Liver (tissue), 9 donors: ENCODE results near the gene DCN. TPM values are rescaled to one million over a fixed set of nuclear protein-coding genes. Genes with fewer than 3 reads are reported as not detected.

Experiments
- DNase-seq: peaks from one replicate; pipeline ENCODE4 v3.0.0-alpha.2; 2017; ENCODE audit warnings: low spot score
- H3K27ac ChIP-seq, 2 donors: one replicate each; pipeline ENCODE4 v1.7.0; 2013; ENCODE audit warnings: inconsistent platforms in 2 of 2, low read length in 2 of 2, control low read depth in 1 of 2, low read depth in 1 of 2, mild to moderate bottlenecking in 1 of 2
- H3K27me3 ChIP-seq, 4 donors: one replicate each; pipeline versions ENCODE4 v1.6.1 to v1.7.0; 2013; ENCODE audit warnings: low read length in 3 of 4, inconsistent platforms in 1 of 4, mild to moderate bottlenecking in 1 of 4, moderate library complexity in 1 of 4; ENCODE audit not compliant: control insufficient read depth in 4 of 4, insufficient read depth in 4 of 4
- H3K36me3 ChIP-seq, 4 donors: one replicate each; pipeline versions ENCODE4 v1.6.1 to v1.7.0; 2013; ENCODE audit warnings: low read length in 3 of 4, mild to moderate bottlenecking in 3 of 4, low read depth in 1 of 4, moderate library complexity in 1 of 4; ENCODE audit not compliant: control insufficient read depth in 4 of 4, insufficient read depth in 3 of 4
- H3K4me1 ChIP-seq, 4 donors: one replicate each; pipeline versions ENCODE4 v1.6.1 to v1.7.0; 2013; ENCODE audit warnings: low read length in 3 of 4, mild to moderate bottlenecking in 3 of 4, moderate library complexity in 1 of 4; ENCODE audit not compliant: control insufficient read depth in 4 of 4, insufficient read depth in 4 of 4
- H3K4me3 ChIP-seq, 3 donors: one replicate each; pipeline versions ENCODE4 v1.6.1 to v1.7.0; 2013; ENCODE audit warnings: low read length in 3 of 3, control low read depth in 1 of 3, low read depth in 1 of 3, mild to moderate bottlenecking in 1 of 3
- H3K9ac ChIP-seq, 2 donors: one replicate each; pipeline ENCODE4 v1.7.0; 2013; ENCODE audit warnings: low read length in 2 of 2, mild to moderate bottlenecking in 2 of 2, moderate library complexity in 2 of 2, control low read depth in 1 of 2, low read depth in 1 of 2
- H3K9me3 ChIP-seq, 4 donors: one replicate each; pipeline versions ENCODE4 v1.6.1 to v1.7.0; 2013; ENCODE audit warnings: low read length in 3 of 4; ENCODE audit not compliant: control insufficient read depth in 4 of 4
- EGR1 ChIP-seq, 2 donors: IDR thresholded peaks; 2 replicates each; pipeline ENCODE4 v1.6.1; 2016 to 2018; ENCODE audit warnings: antibody characterized with exemption in 2 of 2, low read depth in 2 of 2
- FOXA1 ChIP-seq: IDR thresholded peaks from 2 replicates; pipeline ENCODE4 v1.6.1; 2016; ENCODE audit warnings: antibody characterized with exemption
- FOXA2 ChIP-seq: IDR thresholded peaks from 2 replicates; pipeline ENCODE4 v1.6.1; 2016; ENCODE audit warnings: antibody characterized with exemption
- GABPA ChIP-seq, 2 donors: IDR thresholded peaks in 1 of 2; conservative IDR thresholded peaks in 1 of 2; 2 replicates each; pipeline ENCODE4 v1.6.1; 2016; ENCODE audit warnings: antibody characterized with exemption in 2 of 2, mild to moderate bottlenecking in 1 of 2, moderate library complexity in 1 of 2
- HNF4A ChIP-seq, 2 donors: conservative IDR thresholded peaks; 2 replicates each; pipeline ENCODE4 v1.6.1; 2016; ENCODE audit warnings: antibody characterized with exemption in 2 of 2, mild to moderate bottlenecking in 2 of 2
- HNF4G ChIP-seq: IDR thresholded peaks from 2 replicates; pipeline ENCODE4 v1.6.1; 2016; ENCODE audit warnings: antibody characterized with exemption
- JUND ChIP-seq, 2 donors: IDR thresholded peaks; 2 replicates each; pipeline ENCODE4 v1.6.1; 2016; ENCODE audit warnings: antibody characterized with exemption in 2 of 2
- NR2F2 ChIP-seq: IDR thresholded peaks from 2 replicates; pipeline ENCODE4 v1.6.1; 2016; ENCODE audit warnings: antibody characterized with exemption
- RAD21 ChIP-seq, 2 donors: IDR thresholded peaks; 2 replicates each; pipeline ENCODE4 v1.6.1; 2016; ENCODE audit warnings: antibody characterized with exemption in 2 of 2, mild to moderate bottlenecking in 2 of 2
- RXRA ChIP-seq, 2 donors: IDR thresholded peaks; 2 replicates each; pipeline ENCODE4 v1.6.1; 2017 to 2018; ENCODE audit warnings: antibody characterized with exemption in 2 of 2, mild to moderate bottlenecking in 1 of 2
- SP1 ChIP-seq: IDR thresholded peaks from 2 replicates; pipeline ENCODE4 v1.6.1; 2018; ENCODE audit warnings: antibody characterized with exemption, mild to moderate bottlenecking
- TAF1 ChIP-seq: conservative IDR thresholded peaks from 2 replicates; pipeline ENCODE4 v1.6.1; 2016; ENCODE audit warnings: antibody characterized with exemption, mild to moderate bottlenecking
- YY1 ChIP-seq: IDR thresholded peaks from 2 replicates; pipeline ENCODE4 v1.6.1; 2016; ENCODE audit warnings: antibody characterized with exemption, mild to moderate bottlenecking
- WGBS: extraction: QIAGEN DNeasy Blood & Tissue Kit; methylation state at CpG from one replicate; pipeline ENCODE4 v1.1.7; 2013; 5-methylcytosine and 5-hydroxymethylcytosine counted together
- polyA plus RNA-seq, 2 donors: library from polyadenylated mRNA; stranded (reverse) in 1 of 2; unstranded in 1 of 2; fragments of 200-250 nt in 1 of 2; fragments of >200 nt in 1 of 2; fragmentation: Nextera tagmentation in 1 of 2; extraction: Ambion mirVana in 1 of 2; gene quantifications; one replicate each; pipeline versions ENCODE4 v1.2.1 to v1.2.3, GENCODE V29; 2013 to 2015
- total RNA-seq, 2 donors: library from RNA; depleted of rRNA; stranded (reverse); fragments of >200 nt; gene quantifications; one replicate each; pipeline ENCODE4 v1.2.3, GENCODE V29; 2014
- TF ChIP-seq, protein P1 (sequence below): IDR thresholded peaks from 2 replicates; pipeline ENCODE4 v1.6.1; 2016; ENCODE audit warnings: antibody characterized with exemption
- TF ChIP-seq, protein P2 (sequence below): IDR thresholded peaks from 2 replicates; pipeline ENCODE4 v1.6.1; 2016; ENCODE audit warnings: antibody characterized with exemption
- TF ChIP-seq, protein P3 (sequence below): IDR thresholded peaks from 2 replicates; pipeline ENCODE4 v1.6.1; 2016; ENCODE audit warnings: antibody characterized with exemption
- TF ChIP-seq, protein P4 (sequence below): fragments of 150-350 bp; IDR thresholded peaks from 2 replicates; pipeline ENCODE4 v1.5.1; 2017; ENCODE audit warnings: improper control_type of control experiment, low read depth, low read length; ENCODE audit not compliant: missing input control
- TF ChIP-seq, protein P5 (sequence below): IDR thresholded peaks from 2 replicates; pipeline ENCODE4 v1.6.1; 2016; ENCODE audit warnings: antibody characterized with exemption, mild to moderate bottlenecking
- donor health status: healthy.
- donor health status: healthy.
- donor health status: healthy.
- donor health status: healthy.
- donor health status: healthy.

DCN gene
- total and polyA plus RNA-seq, 4 donors: 74.9 to 148 (median 98.6) TPM

DNA sequence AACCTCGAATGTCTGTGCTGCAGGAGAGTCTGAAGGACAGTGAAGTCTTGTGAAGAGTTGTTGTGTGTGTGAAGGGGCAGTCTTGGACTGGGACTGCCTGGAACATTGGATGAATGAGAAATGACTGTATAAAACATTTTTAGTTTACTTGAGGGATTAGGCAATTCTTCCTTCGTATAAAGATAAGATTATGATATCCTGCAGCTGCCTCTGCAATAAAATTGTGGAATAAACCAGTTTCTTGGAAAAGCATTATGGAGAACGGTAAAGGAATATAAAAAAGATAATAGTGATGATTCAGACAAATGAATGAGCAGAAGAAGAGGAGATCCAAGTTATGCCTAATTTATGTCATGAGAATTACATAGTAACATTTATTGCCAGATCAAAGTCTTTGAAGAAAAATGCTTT is 40.4 kb downstream of the DCN start:
- no peaks in the 10 kb centered on the region for H3K36me3 ChIP-seq
- H3K4me3 ChIP-seq: no peak overlapping the region
- H3K27me3 ChIP-seq: no peaks in the 10 kb centered on the region
- TF ChIP-seq RAD21 (IDR thresholded peaks at IDR 0.05): no peak
- TF ChIP-seq EGR1 (IDR thresholded peaks at IDR 0.05; ENCODE audit: low read depth in 2 of 2): no peak
- no peak for TF ChIP-seq JUND (IDR thresholded peaks at IDR 0.05)
- TF ChIP-seq, protein P1, sequence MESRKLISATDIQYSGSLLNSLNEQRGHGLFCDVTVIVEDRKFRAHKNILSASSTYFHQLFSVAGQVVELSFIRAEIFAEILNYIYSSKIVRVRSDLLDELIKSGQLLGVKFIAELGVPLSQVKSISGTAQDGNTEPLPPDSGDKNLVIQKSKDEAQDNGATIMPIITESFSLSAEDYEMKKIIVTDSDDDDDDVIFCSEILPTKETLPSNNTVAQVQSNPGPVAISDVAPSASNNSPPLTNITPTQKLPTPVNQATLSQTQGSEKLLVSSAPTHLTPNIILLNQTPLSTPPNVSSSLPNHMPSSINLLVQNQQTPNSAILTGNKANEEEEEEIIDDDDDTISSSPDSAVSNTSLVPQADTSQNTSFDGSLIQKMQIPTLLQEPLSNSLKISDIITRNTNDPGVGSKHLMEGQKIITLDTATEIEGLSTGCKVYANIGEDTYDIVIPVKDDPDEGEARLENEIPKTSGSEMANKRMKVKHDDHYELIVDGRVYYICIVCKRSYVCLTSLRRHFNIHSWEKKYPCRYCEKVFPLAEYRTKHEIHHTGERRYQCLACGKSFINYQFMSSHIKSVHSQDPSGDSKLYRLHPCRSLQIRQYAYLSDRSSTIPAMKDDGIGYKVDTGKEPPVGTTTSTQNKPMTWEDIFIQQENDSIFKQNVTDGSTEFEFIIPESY: no peak
- TF ChIP-seq, protein P2, sequence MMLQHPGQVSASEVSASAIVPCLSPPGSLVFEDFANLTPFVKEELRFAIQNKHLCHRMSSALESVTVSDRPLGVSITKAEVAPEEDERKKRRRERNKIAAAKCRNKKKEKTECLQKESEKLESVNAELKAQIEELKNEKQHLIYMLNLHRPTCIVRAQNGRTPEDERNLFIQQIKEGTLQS: no peak
- no peak for TF ChIP-seq HNF4A (conservative IDR thresholded peaks at IDR 0.05)
- TF ChIP-seq GABPA (IDR thresholded peaks at IDR 0.05 in 1 of 2, conservative IDR thresholded peaks at IDR 0.05 in 1 of 2): no peak
- no peak for TF ChIP-seq YY1
- TF ChIP-seq NR2F2: no peak
- TF ChIP-seq TAF1: no peak
- no peak for TF ChIP-seq FOXA2
- no peak for TF ChIP-seq RXRA (IDR thresholded peaks at IDR 0.05)
- no peak for TF ChIP-seq FOXA1
- no peak for TF ChIP-seq HNF4G
- TF ChIP-seq, protein P3, sequence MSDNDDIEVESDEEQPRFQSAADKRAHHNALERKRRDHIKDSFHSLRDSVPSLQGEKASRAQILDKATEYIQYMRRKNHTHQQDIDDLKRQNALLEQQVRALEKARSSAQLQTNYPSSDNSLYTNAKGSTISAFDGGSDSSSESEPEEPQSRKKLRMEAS: no peak
- TF ChIP-seq, protein P4, sequence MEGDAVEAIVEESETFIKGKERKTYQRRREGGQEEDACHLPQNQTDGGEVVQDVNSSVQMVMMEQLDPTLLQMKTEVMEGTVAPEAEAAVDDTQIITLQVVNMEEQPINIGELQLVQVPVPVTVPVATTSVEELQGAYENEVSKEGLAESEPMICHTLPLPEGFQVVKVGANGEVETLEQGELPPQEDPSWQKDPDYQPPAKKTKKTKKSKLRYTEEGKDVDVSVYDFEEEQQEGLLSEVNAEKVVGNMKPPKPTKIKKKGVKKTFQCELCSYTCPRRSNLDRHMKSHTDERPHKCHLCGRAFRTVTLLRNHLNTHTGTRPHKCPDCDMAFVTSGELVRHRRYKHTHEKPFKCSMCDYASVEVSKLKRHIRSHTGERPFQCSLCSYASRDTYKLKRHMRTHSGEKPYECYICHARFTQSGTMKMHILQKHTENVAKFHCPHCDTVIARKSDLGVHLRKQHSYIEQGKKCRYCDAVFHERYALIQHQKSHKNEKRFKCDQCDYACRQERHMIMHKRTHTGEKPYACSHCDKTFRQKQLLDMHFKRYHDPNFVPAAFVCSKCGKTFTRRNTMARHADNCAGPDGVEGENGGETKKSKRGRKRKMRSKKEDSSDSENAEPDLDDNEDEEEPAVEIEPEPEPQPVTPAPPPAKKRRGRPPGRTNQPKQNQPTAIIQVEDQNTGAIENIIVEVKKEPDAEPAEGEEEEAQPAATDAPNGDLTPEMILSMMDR: no peak
- TF ChIP-seq, protein P5, sequence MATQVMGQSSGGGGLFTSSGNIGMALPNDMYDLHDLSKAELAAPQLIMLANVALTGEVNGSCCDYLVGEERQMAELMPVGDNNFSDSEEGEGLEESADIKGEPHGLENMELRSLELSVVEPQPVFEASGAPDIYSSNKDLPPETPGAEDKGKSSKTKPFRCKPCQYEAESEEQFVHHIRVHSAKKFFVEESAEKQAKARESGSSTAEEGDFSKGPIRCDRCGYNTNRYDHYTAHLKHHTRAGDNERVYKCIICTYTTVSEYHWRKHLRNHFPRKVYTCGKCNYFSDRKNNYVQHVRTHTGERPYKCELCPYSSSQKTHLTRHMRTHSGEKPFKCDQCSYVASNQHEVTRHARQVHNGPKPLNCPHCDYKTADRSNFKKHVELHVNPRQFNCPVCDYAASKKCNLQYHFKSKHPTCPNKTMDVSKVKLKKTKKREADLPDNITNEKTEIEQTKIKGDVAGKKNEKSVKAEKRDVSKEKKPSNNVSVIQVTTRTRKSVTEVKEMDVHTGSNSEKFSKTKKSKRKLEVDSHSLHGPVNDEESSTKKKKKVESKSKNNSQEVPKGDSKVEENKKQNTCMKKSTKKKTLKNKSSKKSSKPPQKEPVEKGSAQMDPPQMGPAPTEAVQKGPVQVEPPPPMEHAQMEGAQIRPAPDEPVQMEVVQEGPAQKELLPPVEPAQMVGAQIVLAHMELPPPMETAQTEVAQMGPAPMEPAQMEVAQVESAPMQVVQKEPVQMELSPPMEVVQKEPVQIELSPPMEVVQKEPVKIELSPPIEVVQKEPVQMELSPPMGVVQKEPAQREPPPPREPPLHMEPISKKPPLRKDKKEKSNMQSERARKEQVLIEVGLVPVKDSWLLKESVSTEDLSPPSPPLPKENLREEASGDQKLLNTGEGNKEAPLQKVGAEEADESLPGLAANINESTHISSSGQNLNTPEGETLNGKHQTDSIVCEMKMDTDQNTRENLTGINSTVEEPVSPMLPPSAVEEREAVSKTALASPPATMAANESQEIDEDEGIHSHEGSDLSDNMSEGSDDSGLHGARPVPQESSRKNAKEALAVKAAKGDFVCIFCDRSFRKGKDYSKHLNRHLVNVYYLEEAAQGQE: no peak
- TF ChIP-seq SP1: no peak
- H3K9me3 ChIP-seq: no peaks in the 10 kb centered on the region
- no peaks in the 10 kb centered on the region for H3K4me1 ChIP-seq
- DNase-seq: no peak
- no peak overlapping the region for H3K9ac ChIP-seq
- 57% methylated on average over 3 of the region's 3 CpGs for WGBS
- no peak overlapping the region for H3K27ac ChIP-seq
